Muscle of leg (tissue), 11 donors: ENCODE data around the gene FBXO22. TPM values are rescaled to one million over a fixed set of nuclear protein-coding genes. Genes with fewer than 3 reads are reported as not detected.
"Not testable (repeated sequence)": the region's sequence is repeated elsewhere in the genome, so short reads cannot be mapped to it uniquely, and the experiment has no call there.

Experiments used
- DNase-seq: peaks from one replicate; pipeline ENCODE4 v3.0.0; 2013
- H3K27ac ChIP-seq: one replicate; pipeline ENCODE4 v1.5.1; 2013; ENCODE audit warnings: mild to moderate bottlenecking, low read length, control low read depth
- H3K27me3 ChIP-seq: one replicate; pipeline ENCODE4 v1.6.1; 2013; ENCODE audit warnings: low read length; ENCODE audit not compliant: control insufficient read depth, insufficient read depth
- H3K36me3 ChIP-seq: one replicate; pipeline ENCODE4 v1.6.1; 2013; ENCODE audit warnings: low read length; ENCODE audit not compliant: control insufficient read depth, insufficient read depth
- H3K4me1 ChIP-seq: one replicate; pipeline ENCODE4 v1.6.1; 2013; ENCODE audit warnings: low read length; ENCODE audit not compliant: control insufficient read depth, insufficient read depth
- H3K4me3 ChIP-seq: one replicate; pipeline ENCODE4 v1.5.1; 2013; ENCODE audit warnings: low read length, control low read depth
- H3K9me3 ChIP-seq: replicated peaks from 2 replicates; pipeline ENCODE4 v1.6.1; 2013; ENCODE audit warnings: low read depth, low read length; ENCODE audit not compliant: control insufficient read depth
- WGBS: methylation state at CpG from one replicate; pipeline ENCODE4 v1.1.5; 2013; ENCODE audit warnings: missing lambda C conversion rate; ENCODE audit not compliant: insufficient coverage; 5-methylcytosine and 5-hydroxymethylcytosine counted together
- polyA plus RNA-seq, 8 donors: library from polyadenylated mRNA; unstranded; fragments of 120-200 nt; gene quantifications; one replicate each; pipeline versions ENCODE4 v1.2.1 to v1.2.3, GENCODE V29; 2013; ENCODE audit warnings: inconsistent platforms in 1 of 8, low replicate concordance in 1 of 8; ENCODE audit not compliant: insufficient read length in 8 of 8, insufficient read depth in 1 of 8
- total RNA-seq: library from RNA; stranded (reverse); fragments of 120-200 nt; gene quantifications from one replicate; pipeline ENCODE4 v1.2.4, GENCODE V29; 2013

FBXO22 gene
- total and polyA plus RNA-seq, 9 donors: 17.7 to 27.5 (median 23.0) TPM

GRCh38 chr15:75910355-75910754 is 6.7 kb downstream of the FBXO22 start:
- DNase-seq, H3K27ac ChIP-seq, H3K4me3 ChIP-seq, H3K4me1 ChIP-seq, H3K9me3 ChIP-seq, H3K27me3 ChIP-seq: not testable (repeated sequence)
- no CpG with 5 or more reads among the region's 3 CpGs for WGBS
- H3K36me3 ChIP-seq: peaks cover 12% of the 10 kb centered on the region

- H3K27me3 ChIP-seq: no peaks in the 10 kb centered on the region
- H3K9me3 ChIP-seq: no peaks in the 10 kb centered on the region
- peaks cover 16% of the 10 kb centered on the region for H3K36me3 ChIP-seq
- no CpG with 5 or more reads among the region's 1 CpG for WGBS
- no peak for DNase-seq
- H3K4me3 ChIP-seq: no peak overlapping the region
- no peaks in the 10 kb centered on the region for H3K4me1 ChIP-seq
- H3K27ac ChIP-seq: no peak overlapping the region
Measured at GRCh38 chr15:75916978-75917377, 13.3 kb downstream of the FBXO22 start.

GRCh38 chr15:75918135-75918534 is 14.5 kb downstream of the FBXO22 start:
- Histone ChIP-seq H3K9me3 (no peaks in the 10 kb centered on the region), H3K27ac (no peak overlapping the region), H3K27me3 (no peaks in the 10 kb centered on the region), H3K4me1 (peaks cover 6% of the 10 kb centered on the region), H3K36me3 (peaks cover 16% of the 10 kb centered on the region), H3K4me3 (no peak overlapping the region)
- WGBS: 100% methylated on average over 1 of the region's 1 CpG
- no peak for DNase-seq

GRCh38 chr15:75920079-75920478 is 16.4 kb downstream of the FBXO22 start:
- H3K4me3 ChIP-seq: no peak overlapping the region
- no peaks in the 10 kb centered on the region for H3K27me3 ChIP-seq
- H3K27ac ChIP-seq: no peak overlapping the region
- peaks cover 18% of the 10 kb centered on the region for H3K36me3 ChIP-seq
- WGBS: 100% methylated on average over 1 of the region's 1 CpG
- no peak for DNase-seq
- H3K4me1 ChIP-seq: peaks cover 6% of the 10 kb centered on the region
- H3K9me3 ChIP-seq: no peaks in the 10 kb centered on the region

- Histone ChIP-seq H3K27me3 (no peaks in the 10 kb centered on the region), H3K4me1 (peaks cover 6% of the 10 kb centered on the region), H3K4me3 (no peak overlapping the region), H3K9me3 (no peaks in the 10 kb centered on the region), H3K27ac (no peak overlapping the region), H3K36me3 (peaks cover 17% of the 10 kb centered on the region)
- peak; percentile 53 for DNase-seq
- WGBS: 83% methylated on average over 8 of the region's 9 CpGs
Measured at GRCh38 chr15:75921732-75922703, 18.3 kb downstream of the FBXO22 start.

- peaks cover 15% of the 10 kb centered on the region for H3K36me3 ChIP-seq
- H3K4me3 ChIP-seq: no peak overlapping the region
- 96% methylated on average over 4 of the region's 4 CpGs for WGBS
- H3K27ac ChIP-seq: no peak overlapping the region
- H3K4me1 ChIP-seq: peaks cover 6% of the 10 kb centered on the region
- DNase-seq: no peak
- no peaks in the 10 kb centered on the region for H3K9me3 ChIP-seq
- H3K27me3 ChIP-seq: no peaks in the 10 kb centered on the region
Measured at GRCh38 chr15:75923756-75924155, 20.1 kb downstream of the FBXO22 start.

GRCh38 chr15:75924576-75924975 is 20.9 kb downstream of the FBXO22 start:
- WGBS: no CpG with 5 or more reads among the region's 1 CpG
- H3K9me3 ChIP-seq: no peaks in the 10 kb centered on the region
- H3K27ac ChIP-seq: no peak overlapping the region
- no peak for DNase-seq
- peaks cover 6% of the 10 kb centered on the region for H3K4me1 ChIP-seq
- no peak overlapping the region for H3K4me3 ChIP-seq
- peaks cover 14% of the 10 kb centered on the region for H3K36me3 ChIP-seq
- H3K27me3 ChIP-seq: no peaks in the 10 kb centered on the region

GRCh38 chr15:75925440-75925839 is 21.8 kb downstream of the FBXO22 start:
- Histone ChIP-seq H3K9me3 (no peaks in the 10 kb centered on the region), H3K36me3 (peaks cover 8% of the 10 kb centered on the region), H3K4me1 (peaks cover 6% of the 10 kb centered on the region), H3K27me3 (no peaks in the 10 kb centered on the region), H3K4me3 (no peak overlapping the region), H3K27ac (no peak overlapping the region)
- 71% methylated on average over 1 of the region's 2 CpGs for WGBS
- DNase-seq: no peak

GRCh38 chr15:75926931-75927330 is 23.3 kb downstream of the FBXO22 start:
- Histone ChIP-seq H3K4me1 (peaks cover 6% of the 10 kb centered on the region), H3K27ac (no peak overlapping the region), H3K36me3 (peaks cover 12% of the 10 kb centered on the region), H3K27me3 (no peaks in the 10 kb centered on the region), H3K9me3 (no peaks in the 10 kb centered on the region), H3K4me3 (no peak overlapping the region)
- 61% methylated on average over 3 of the region's 3 CpGs for WGBS
- no peak for DNase-seq

- WGBS: 100% methylated on average over 1 of the region's 4 CpGs
- H3K36me3 ChIP-seq: peaks cover 13% of the 10 kb centered on the region
- DNase-seq: no peak
- H3K9me3 ChIP-seq: no peaks in the 10 kb centered on the region
- H3K27ac ChIP-seq: no peak overlapping the region
- peaks cover 3% of the 10 kb centered on the region for H3K4me1 ChIP-seq
- no peak overlapping the region for H3K4me3 ChIP-seq
- H3K27me3 ChIP-seq: no peaks in the 10 kb centered on the region
Measured at GRCh38 chr15:75927601-75928000, 23.9 kb downstream of the FBXO22 start.
